HG02852 (cell line): Measurements from ENCODE around the gene PHKB.
"Not testable (repeated sequence)": the region's sequence is repeated elsewhere in the genome, so short reads cannot be mapped to it uniquely, and the experiment has no call there.

Source experiments
- ATAC-seq: cut with Tn5 transposase; IDR thresholded peaks from one replicate; pipeline ENCODE4 v1.9.1; 2021; ENCODE audit warnings: mild to moderate bottlenecking, moderate library complexity; ENCODE audit not compliant: unreplicated experiment

The PHKB gene

DNA sequence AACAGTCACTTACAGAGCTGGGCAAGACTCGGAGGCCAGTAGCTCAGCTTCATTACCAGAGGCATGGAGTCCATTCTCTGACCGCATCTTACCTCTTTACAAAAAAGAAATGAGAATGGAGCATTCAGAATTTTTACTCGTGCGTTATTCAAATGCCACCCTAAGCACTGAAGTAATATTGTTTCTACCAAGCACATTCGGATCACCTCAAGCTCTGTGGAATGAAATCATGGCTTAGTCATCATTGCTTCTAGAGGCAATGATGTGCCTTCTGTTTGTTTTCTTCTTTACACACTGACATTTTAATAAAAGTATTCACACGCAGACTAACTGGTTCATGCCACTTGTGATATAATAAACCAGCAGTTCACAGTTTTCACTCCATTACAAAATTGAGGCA is 206.8 kb downstream of the PHKB start:
- ATAC-seq, result no peak

GRCh38 chr16:47672475-47672874 is 211.3 kb downstream of the PHKB start:
- no peak for ATAC-seq

GRCh38 chr16:47676635-47677177 is 215.6 kb downstream of the PHKB start:
- no peak for ATAC-seq

DNA sequence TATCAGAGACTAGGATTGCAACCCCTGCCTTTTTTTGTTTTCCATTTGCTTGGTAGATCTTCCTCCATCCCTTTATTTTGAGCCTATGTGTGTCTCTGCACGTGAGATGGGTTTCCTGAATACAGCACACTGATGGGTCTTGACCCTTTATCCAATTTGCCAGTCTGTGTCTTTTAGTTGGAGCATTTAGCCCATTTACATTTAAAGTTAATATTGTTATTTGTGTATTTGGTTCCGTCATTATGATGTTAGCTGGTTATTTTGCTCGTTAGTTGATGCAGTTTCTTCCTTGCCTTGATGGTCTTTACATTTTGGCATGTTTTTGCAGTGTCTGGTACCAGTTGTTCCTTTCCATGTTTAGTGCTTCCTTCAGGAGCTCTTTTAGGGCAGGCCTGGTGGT is 220.4 kb downstream of the PHKB start:
- not testable (repeated sequence) for ATAC-seq

- ATAC-seq, result no peak
Observed at GRCh38 chr16:47687694-47688093, 226.6 kb downstream of the PHKB start.

GRCh38 chr16:47693226-47693625 is 232.1 kb downstream of the PHKB start:
- ATAC-seq, result no peak

GRCh38 chr16:47694543-47694942 is 233.4 kb downstream of the PHKB start:
- ATAC-seq, result no peak

GRCh38 chr16:47695756-47696155 is 234.6 kb downstream of the PHKB start:
- no peak for ATAC-seq

DNA sequence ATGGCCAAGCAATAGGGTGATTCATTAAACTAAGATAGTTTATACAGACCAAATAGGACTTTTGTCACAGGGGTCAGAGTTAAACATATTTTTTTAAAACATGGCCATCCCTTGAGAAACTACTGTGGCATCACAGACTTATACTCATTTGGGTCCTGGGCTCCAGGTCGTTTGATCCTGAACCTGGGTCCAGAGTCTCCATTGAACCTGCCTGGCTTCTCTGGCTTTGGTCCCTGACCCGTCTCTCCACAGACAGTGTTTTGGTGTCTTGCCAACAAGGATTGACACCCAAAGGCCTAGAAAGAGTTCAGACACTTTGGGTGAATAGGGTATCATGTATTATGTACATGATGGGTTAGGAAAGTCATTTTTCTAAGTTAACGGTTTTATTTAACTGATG is 236.7 kb downstream of the PHKB start:
- ATAC-seq, result no peak

DNA sequence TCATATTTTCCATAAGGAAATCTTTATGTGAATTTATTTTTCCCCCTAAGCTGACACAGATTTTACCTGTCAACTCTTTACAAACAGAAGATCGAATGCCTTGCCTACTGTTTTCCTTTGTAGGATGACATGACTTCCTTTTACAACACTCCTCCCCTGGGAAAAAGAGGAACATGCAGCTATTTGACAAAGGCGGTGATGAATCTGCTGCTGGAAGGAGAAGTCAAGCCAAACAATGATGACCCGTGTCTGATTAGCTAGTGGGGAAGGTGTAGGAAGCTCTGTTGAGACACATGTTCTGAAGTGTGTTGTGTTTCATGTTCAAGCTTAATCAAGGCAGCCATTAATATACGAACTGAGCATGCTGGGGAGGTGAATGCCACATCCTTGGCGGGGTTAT is 238.0 kb downstream of the PHKB start:
- ATAC-seq, result no peak

GRCh38 chr16:47700857-47701587 is 239.9 kb downstream of the PHKB start:
- ATAC-seq, result no peak

- no peak for ATAC-seq
Observed at GRCh38 chr16:47705266-47705665, 244.1 kb downstream of the PHKB start.

DNA sequence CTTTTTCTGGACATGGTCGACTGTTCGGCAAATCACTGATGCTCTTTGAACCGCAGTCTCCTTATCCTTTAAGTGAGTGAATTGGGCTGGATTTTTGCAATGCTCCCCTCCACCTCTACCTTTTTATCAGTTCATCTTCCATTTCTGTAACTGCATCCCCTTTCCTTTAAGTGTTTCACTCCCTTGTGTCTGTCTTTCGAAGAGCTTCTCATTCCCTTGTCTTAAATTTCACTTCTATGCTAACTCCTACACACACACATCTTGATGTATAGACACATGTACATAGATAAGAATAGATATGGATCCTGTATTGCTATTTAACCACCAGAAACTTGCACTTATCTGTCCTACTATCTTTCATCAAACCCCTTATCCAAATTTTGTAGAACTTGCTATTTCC is 250.7 kb downstream of the PHKB start:
- no peak for ATAC-seq

DNA sequence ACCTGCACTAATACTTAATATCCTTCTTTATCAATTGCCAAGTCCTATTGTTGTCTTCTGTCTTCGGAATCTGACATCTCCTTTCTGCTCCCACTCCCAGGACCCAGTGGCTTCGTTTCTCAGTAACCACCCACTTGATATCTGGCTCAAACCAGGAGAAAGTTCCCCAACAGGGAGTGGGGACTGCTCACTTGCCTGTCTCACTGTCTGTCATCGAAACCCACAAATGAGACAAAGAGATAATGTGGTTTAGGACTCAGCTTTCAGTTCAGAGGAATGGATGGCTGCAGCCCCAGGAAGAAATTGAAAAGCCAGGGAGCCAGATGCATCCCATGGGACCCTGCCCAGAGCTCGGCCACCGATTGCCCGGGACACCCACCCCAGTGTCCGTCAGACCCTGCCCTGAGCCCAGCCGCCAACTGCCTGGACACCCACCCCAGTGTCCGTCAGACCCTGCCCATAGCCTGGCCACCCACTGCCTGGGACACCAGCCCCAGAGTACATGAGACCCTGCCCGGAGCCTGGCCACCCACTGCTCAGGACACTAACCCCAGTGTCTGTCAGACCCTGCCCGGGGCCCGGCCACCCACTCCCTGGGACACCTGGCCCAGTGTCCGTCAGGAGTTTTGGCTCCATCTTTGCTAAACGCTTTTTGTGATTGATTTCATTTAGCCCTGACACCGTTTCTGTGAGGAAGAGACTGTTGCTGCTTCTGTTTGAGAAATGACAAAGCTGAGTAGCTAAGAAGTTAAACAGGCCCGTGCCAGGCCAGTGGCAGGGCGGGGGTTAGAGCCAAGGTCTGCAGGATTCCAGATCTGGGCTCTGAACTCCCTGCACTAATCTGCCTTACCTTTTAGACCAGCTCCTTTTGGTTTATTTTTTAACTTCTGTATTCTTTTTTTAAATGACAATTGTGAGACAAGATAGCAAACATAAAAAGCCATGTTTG is 251.4 kb downstream of the PHKB start:
- ATAC-seq, result peak; percentile 17

GRCh38 chr16:47713225-47713595 is 252.1 kb downstream of the PHKB start:
- ATAC-seq, result peak; percentile 96

DNA sequence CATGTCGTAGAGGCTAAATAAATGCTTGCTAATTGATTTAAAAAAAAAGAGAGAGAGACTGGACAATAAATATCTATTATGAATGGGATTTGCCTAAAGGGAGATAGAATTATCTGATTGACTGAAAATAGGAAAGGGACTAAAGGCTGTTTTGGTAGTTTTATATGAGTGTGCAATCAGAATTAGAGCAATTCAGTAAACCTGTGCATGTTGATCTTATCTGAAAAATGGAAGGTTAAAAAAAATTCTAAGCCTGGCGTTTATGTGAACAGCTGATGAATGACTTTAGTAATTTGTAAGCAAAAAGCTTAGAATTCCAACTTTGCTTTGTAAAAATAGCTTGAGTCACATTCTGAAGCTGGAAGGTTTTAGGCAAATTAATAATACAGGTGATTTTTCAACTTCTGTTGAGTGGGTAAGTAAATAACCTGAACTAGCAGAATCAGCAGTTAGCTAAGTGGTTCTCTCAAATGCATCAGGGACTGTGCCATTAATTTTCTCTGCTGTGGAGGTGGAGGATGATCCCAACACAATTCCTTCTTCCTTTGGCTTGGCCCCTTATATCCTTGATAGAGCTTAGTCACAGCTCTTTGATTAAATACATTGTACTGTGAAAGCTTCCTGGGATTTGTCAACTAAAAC is 254.4 kb downstream of the PHKB start:
- no peak for ATAC-seq

DNA sequence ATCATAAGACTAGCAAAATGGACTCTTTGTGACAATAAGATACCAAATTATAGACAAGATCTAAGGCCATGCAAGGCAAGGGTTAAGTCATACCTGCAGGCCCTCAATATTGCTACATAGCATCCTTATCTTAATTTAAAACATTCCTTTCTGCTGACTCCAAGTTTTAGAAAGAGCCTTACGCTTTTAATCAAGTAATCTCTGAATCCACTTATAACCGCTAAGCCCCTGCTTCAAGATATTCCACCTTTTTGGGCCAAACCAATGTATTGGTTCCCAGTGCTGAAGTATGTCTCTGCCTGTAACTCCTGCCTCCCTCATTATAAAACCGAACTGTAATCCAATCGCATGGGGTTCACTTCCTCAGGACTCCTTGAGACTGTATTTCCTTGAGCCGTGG is 255.4 kb downstream of the PHKB start:
- ATAC-seq, result no peak

- no peak for ATAC-seq
Observed at GRCh38 chr16:47719713-47720112, 258.6 kb downstream of the PHKB start.

DNA sequence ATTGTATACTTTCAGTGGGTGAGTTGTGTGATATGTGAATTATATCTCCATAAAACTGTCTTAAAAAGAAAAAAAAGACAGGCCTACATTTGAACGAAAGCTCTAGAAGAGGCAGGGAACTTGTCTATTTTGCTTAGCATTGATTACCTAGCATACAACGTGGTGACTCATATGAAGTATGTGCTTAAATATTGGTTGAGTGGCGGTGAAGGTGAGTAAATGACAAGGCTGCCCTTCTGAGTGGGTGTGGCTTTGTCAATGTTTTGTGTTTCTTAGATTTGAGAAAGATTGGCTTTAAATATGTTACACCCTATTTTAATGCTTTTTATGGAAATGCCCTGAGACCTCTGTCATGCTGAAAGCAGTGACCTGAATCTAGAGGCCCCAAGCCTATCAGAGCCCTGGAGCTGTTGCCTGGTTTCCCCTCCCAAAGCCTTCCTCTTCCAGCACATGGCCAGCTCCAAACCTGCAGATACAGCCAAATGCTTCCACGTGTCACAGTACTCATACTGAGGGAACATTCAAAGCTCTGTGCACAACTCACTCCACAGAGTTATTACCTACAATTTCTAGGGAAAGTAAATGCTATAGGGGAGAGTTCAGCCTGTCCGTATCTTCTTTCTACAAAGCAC is 260.0 kb downstream of the PHKB start:
- ATAC-seq, result no peak

DNA sequence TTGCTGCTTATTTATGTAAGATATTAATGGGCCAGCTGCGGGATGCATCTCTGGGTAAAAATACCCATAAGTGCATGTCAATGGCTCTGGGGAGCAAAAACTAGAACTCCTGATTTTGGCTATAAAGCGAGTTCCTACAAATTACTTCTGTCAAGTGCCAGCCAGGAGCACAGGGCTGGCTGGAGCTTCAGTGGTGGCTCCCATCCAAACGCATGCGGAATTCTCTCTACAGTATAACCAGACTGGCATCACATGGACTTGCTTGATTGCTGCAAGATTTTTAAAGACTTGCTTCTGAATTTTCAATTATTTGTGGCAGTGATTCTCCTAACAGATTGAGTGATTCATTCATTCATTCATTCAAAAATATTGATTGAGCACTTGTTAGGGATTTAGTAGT is 260.9 kb downstream of the PHKB start:
- ATAC-seq, result no peak
